Uterus (tissue), 4 donors: ENCODE data around the gene DNAH17. TPM values are rescaled to one million over a fixed set of nuclear protein-coding genes. Genes with fewer than 3 reads are reported as not detected.

Source experiments
- DNase-seq, 2 donors: peaks; one replicate each; pipeline ENCODE4 v3.0.0-alpha.2; 2019 to 2020
- H3K27ac ChIP-seq, 2 donors: fragments of 200-600 bp; sonication (generic); 1 replicate in 1 of 2; 2 replicates in 1 of 2; pipeline ENCODE4 v1.5.1; 2016 to 2018
- H3K27me3 ChIP-seq, 2 donors: fragments of 200-600 bp; sonication (generic); one replicate each; pipeline ENCODE4 v1.5.1; 2018 to 2019; ENCODE audit warnings: control low read depth in 1 of 2
- H3K36me3 ChIP-seq, 2 donors: fragments of 200-600 bp; sonication (generic); one replicate each; pipeline ENCODE4 v1.5.1; 2019; ENCODE audit warnings: control low read depth in 1 of 2
- H3K4me1 ChIP-seq, 2 donors: fragments of 200-600 bp; sonication (generic); one replicate each; pipeline ENCODE4 v1.5.1; 2018 to 2019; ENCODE audit warnings: control low read depth in 1 of 2
- H3K4me3 ChIP-seq, 2 donors: fragments of 200-600 bp; sonication (generic); 1 replicate in 1 of 2; 2 replicates in 1 of 2; pipeline ENCODE4 v1.5.1; 2018 to 2019; ENCODE audit warnings: mild to moderate bottlenecking in 1 of 2
- H3K9me3 ChIP-seq, 2 donors: fragments of 200-600 bp; sonication (generic); one replicate each; pipeline ENCODE4 v1.5.1; 2019; ENCODE audit warnings: control low read depth in 1 of 2
- POLR2A ChIP-seq, 2 donors: fragments of 450-650 bp; IDR thresholded peaks; one replicate each; pipeline ENCODE4 v1.6.1; 2016; ENCODE audit warnings: antibody characterized with exemption in 2 of 2, mild to moderate bottlenecking in 1 of 2, moderate library complexity in 1 of 2
- intact Hi-C: fragments of 100-400 bp; cut with DNase I; formaldehyde crosslinking; loops from one replicate; pipeline ENCODE4 v1.15.1; 2023; ENCODE audit warnings: low total_unique reads
- total RNA-seq, 4 donors: library from RNA; depleted of rRNA in 3 of 4; stranded (reverse); fragments of >200 nt in 3 of 4; gene quantifications; one replicate each; pipeline versions ENCODE4 v1.1.0 to v1.2.4, GENCODE V29; 2014 to 2023
- TF ChIP-seq, protein P1 (sequence below), 4 experiments: fragments of 200-600 bp in 2 of 4; fragments of 450-650 bp in 2 of 4; sonication (generic) in 2 of 4; IDR thresholded peaks; one replicate each; pipeline ENCODE4 v1.5.1; 2016 to 2019; ENCODE audit warnings: antibody characterized with exemption in 4 of 4, mild to moderate bottlenecking in 2 of 4, moderate library complexity in 1 of 4
- donor health status: DM: yes; HTN: yes; CAD: no.

Gene DNAH17
- total RNA-seq, 4 donors from 2014 or later = 0.03 to 1.1 TPM; not detected in 2

DNA sequence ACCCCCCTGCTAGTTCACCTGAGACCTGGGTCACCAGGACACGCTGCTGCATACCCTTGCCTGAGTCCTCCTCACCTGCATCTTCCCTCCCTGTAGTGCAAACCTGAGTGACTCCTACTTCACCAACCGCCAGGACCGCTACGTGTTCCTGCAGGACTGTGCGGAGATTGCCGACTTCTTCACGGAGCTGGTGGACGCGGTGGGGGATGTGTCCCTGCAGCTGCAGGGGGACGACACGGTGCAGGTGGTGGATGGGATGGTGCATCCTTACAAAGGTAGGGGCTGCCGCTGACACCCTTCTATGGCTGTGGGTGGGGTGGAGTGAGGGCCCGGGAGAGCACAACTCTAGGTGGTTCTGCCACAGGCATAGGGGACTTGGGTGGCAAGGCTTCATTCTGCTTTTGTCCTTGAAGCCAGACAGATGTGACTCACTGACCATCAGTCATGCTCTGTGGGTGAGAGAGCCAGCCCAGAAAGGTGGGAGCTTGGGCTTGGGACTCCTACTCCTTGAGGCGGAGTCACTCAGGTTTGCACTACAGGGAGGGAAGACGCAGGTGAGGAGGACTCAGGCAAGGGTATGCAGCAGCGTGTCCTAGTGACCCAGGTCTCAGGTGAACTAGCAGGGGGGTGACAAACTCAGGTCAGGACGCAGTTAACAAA lies 176.5 kb downstream of the DNAH17 start:
- H3K27ac ChIP-seq = no peak overlapping the region

DNA sequence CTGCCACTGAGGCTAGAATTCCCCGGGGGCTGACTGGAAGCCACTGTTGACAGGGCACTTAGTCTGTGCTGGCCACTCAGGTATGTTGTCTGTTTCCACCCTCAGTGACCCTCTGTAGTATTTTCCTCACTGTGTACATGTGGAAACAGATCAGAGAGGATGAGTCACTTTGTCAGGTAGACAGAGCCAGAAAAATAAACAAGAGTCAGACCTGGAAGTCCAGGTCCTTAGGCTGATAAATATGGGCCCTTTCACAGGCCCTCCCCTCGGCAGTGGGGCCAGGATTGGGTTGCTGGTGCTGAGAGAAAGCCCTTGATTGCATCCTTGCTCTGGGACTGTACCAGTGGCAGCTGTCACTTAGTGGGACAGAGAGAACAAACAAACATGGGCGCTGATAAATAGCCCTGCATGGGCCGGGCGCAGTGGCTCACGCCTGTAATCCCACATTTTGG lies 177.5 kb downstream of the DNAH17 start:
- H3K27ac ChIP-seq = no peak overlapping the region
- no peak for DNase-seq
- no peaks in the 10 kb centered on the region for H3K9me3 ChIP-seq
- H3K4me3 ChIP-seq = no peak overlapping the region
- TF ChIP-seq, protein P1, sequence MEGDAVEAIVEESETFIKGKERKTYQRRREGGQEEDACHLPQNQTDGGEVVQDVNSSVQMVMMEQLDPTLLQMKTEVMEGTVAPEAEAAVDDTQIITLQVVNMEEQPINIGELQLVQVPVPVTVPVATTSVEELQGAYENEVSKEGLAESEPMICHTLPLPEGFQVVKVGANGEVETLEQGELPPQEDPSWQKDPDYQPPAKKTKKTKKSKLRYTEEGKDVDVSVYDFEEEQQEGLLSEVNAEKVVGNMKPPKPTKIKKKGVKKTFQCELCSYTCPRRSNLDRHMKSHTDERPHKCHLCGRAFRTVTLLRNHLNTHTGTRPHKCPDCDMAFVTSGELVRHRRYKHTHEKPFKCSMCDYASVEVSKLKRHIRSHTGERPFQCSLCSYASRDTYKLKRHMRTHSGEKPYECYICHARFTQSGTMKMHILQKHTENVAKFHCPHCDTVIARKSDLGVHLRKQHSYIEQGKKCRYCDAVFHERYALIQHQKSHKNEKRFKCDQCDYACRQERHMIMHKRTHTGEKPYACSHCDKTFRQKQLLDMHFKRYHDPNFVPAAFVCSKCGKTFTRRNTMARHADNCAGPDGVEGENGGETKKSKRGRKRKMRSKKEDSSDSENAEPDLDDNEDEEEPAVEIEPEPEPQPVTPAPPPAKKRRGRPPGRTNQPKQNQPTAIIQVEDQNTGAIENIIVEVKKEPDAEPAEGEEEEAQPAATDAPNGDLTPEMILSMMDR (IDR thresholded peaks at IDR 0.05) = no peak
- no peak for TF ChIP-seq POLR2A (IDR thresholded peaks at IDR 0.05)
- intact Hi-C loops = no loop called here
- H3K27me3 ChIP-seq = no peaks in the 10 kb centered on the region
- peaks cover 0 to 4% of the 10 kb centered on the region in 2 donors for H3K4me1 ChIP-seq
- H3K36me3 ChIP-seq = no peaks in the 10 kb centered on the region

More for the DNA sequence above, 176.5 kb downstream of the DNAH17 start:
- intact Hi-C loops = no loop called here
- Histone ChIP-seq H3K4me1 (peaks cover 0 to 4% of the 10 kb centered on the region in 2 donors), H3K9me3 (no peaks in the 10 kb centered on the region), H3K4me3 (no peak overlapping the region), H3K27me3 (no peaks in the 10 kb centered on the region), H3K36me3 (no peaks in the 10 kb centered on the region)
- TF ChIP-seq POLR2A (IDR thresholded peaks at IDR 0.05) = no peak
- TF ChIP-seq, protein P1 (IDR thresholded peaks at IDR 0.05) = no peak
- DNase-seq = no peak

DNA sequence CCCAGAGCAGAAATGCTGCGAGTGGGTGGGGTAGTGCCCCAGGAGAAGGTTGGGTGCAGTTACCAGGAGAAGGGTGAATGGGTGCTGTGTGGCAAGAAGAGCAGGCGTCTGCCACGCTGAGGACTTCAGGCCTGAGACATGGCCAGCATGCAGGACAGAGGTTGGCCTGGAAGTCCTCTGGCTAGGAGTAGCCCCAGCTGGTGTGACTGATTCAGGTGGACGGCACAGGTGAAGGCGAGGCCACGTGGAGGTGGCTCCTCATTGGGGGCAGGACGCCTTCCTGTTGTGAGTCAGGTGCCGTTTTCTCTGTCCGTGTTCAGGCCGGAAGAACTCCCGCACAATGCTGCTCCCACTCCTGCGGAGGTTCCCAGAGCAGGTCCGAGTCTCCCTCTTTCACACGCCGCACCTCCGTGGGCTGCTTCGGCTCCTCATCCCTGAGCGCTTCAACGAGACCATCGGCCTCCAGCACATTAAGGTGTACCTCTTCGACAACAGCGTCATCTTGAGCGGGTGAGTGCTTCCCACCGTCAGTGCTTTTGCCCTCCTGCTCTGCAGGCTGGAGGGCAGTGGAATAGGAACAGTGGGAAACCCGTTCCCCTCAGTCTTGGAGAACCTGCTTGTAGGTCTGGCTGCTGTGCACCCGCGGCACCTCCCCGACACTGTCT lies 178.0 kb downstream of the DNAH17 start:
- intact Hi-C loops = no loop called here
- no peaks in the 10 kb centered on the region for H3K27me3 ChIP-seq
- no peak for DNase-seq
- H3K4me1 ChIP-seq = peaks cover 0 to 4% of the 10 kb centered on the region in 2 donors
- TF ChIP-seq, protein P1 (IDR thresholded peaks at IDR 0.05) = no peak
- no peak for TF ChIP-seq POLR2A (IDR thresholded peaks at IDR 0.05)
- H3K36me3 ChIP-seq = no peaks in the 10 kb centered on the region
- no peak overlapping the region for H3K27ac ChIP-seq
- no peaks in the 10 kb centered on the region for H3K9me3 ChIP-seq
- no peak overlapping the region for H3K4me3 ChIP-seq

DNA sequence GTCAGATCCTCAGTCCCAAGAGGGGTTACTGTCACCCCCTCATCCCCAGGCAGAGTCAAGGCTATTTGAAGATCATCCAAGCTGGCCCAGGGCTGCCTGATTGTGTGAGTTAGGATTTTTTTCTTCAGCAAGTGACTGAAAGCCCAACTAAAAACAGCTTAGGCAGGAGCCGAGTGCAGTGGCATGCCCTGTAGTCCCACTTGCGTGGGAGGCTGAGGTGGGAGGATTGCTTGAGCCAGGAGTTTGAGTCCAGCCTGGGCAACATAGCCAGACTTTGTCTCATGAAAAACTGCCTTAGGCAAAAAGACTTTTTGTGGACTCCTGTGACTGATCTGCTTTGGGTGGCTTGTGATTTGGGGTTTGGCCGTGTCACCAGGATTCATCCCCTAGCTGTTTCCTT lies 178.8 kb downstream of the DNAH17 start:
- DNase-seq = no peak
- no peaks in the 10 kb centered on the region for H3K36me3 ChIP-seq
- H3K9me3 ChIP-seq = no peaks in the 10 kb centered on the region
- no peaks in the 10 kb centered on the region for H3K27me3 ChIP-seq
- TF ChIP-seq POLR2A (IDR thresholded peaks at IDR 0.05) = no peak
- TF ChIP-seq, protein P1 (IDR thresholded peaks at IDR 0.05) = no peak
- intact Hi-C loops = no loop called here
- H3K27ac ChIP-seq = no peak overlapping the region
- peaks cover 0 to 4% of the 10 kb centered on the region in 2 donors for H3K4me1 ChIP-seq
- no peak overlapping the region for H3K4me3 ChIP-seq

DNA sequence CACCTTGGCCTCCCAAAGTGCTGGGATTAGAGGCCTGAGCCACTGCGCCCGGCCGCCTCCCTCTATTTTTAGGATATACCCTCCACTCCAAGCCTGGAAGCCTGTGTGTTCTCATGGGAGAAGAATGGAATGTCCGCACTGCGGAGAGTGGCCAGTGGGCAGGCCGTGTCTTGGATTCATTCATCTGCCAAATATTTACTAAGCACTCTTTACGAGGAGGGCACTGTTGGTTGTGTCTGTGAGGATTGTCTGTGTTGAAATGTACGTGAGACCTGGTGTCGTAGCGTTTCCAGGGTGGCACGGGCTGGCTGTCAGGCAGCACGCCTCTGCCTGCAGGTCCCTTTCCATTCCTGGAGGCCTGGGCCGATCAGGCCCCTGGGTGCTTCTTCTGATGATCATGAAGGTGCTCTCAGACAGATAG lies 179.5 kb downstream of the DNAH17 start:
- Histone ChIP-seq H3K9me3 (no peaks in the 10 kb centered on the region), H3K27me3 (no peaks in the 10 kb centered on the region), H3K4me3 (no peak overlapping the region), H3K36me3 (no peaks in the 10 kb centered on the region), H3K27ac (peak overlapping the region in 1 of 2 donors; percentile 59), H3K4me1 (peaks cover 0 to 4% of the 10 kb centered on the region in 2 donors)
- TF ChIP-seq, protein P1 (IDR thresholded peaks at IDR 0.05) = no peak
- DNase-seq = no peak
- intact Hi-C loops = no loop called here
